ENCODE measurements around the gene SLAMF9.

The SLAMF9 gene

DNA sequence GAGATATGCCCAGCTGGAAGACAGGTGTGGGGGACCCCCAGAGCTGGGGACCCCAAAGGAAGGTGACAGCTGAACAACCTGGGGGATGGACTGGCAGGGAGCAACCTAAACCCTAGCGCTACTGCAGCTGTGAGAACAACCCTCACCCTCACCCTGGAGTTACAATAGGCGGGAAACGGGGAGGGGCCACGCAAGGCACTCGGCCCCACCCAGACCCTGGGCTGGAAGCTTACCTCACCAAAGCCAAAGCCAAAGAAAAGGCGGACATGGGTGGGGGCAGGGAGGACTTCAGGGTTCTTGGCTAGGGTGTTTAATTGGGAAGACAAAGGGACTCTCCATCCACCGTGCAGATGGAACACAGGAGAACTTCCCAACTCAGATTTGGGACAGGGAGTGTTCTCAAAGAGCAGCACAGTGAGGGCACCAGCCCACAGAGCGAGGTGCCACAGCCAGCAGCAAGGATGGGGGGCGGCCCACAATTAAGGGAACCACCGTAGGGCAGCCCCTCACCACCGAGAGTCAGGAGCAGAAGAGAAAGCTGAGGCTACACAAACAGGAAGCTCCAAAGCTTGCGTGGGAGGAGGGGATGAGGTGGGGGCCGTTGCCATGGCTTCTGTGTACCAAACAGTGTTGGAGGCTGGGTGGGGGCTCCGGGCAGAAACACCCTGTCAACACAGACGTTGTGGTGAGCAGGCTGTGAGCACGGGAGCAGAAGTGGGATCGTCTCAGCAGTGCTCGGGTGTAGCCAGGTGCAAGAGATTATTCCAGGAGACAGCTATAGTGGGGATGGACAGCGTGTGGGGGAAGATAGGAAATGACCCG is 30.6 kb downstream of the SLAMF9 start:
- H3K9me3 ChIP-seq (ENCODE audit: control insufficient read depth in 1 of 2, low read length in 2 of 2) = no peaks in the 10 kb centered on the region

DNA sequence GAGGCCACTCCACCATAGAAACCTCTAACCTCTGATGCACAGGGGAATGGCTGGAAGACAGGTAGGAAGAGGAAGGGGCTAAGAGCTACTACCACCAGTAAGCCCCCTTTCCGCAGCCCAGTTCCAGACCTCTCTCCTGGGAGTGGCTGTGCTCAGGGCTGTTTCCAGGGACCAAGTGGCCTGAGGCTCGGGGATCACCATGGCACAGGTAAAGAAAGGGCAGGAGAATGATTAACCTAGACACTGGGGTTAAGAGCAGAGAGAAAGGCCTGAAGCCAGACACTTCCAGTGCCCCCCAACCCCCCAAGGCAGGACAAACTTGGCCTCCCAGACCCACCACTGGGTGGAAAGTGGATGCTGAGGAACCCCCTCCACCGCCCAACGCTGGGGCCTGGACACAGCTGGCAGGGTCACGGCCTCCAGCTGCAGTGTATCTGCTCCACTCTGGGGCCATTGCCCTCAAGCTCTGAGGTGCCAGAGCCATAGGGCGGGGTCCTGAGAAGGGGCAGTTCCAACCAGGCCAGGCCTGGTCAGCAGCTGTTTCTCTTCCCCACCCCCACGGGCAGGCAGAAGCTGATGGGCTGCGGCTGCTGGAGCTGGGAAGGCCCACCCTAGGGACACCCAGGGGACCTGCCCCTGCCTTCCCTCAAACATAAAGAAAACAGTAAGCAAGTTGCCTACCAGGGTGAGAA is 31.4 kb downstream of the SLAMF9 start:
- peaks cover 32 to 44% of the 10 kb centered on the region in 2 donors for H3K36me3 ChIP-seq (ENCODE audit: control insufficient read depth in 1 of 2, insufficient read depth in 2 of 2, low read length in 2 of 2)
- peak overlapping the region; percentile 77 to 93 for H3K4me3 ChIP-seq (ENCODE audit: low read depth in 1 of 2, low read length in 2 of 2)
- no peaks in the 10 kb centered on the region for H3K9me3 ChIP-seq (ENCODE audit: control insufficient read depth in 1 of 2, low read length in 2 of 2)
- H3K27ac ChIP-seq (ENCODE audit: low read length) = peak overlapping the region; percentile 100
- H3K4me1 ChIP-seq (ENCODE audit: control insufficient read depth in 1 of 2, insufficient read depth in 2 of 2, low read length in 2 of 2) = peaks cover 20 to 56% of the 10 kb centered on the region in 2 donors
- H3K27me3 ChIP-seq (ENCODE audit: low read depth, low read length) = no peaks in the 10 kb centered on the region

More for the DNA sequence above, 30.6 kb downstream of the SLAMF9 start:
- Histone ChIP-seq H3K36me3 (ENCODE audit: control insufficient read depth in 1 of 2, insufficient read depth in 2 of 2, low read length in 2 of 2) (peaks cover 27 to 38% of the 10 kb centered on the region in 2 donors), H3K27ac (ENCODE audit: low read length) (peak overlapping the region; percentile 100), H3K4me1 (ENCODE audit: control insufficient read depth in 1 of 2, insufficient read depth in 2 of 2, low read length in 2 of 2) (peaks cover 20 to 52% of the 10 kb centered on the region in 2 donors), H3K27me3 (ENCODE audit: low read depth, low read length) (no peaks in the 10 kb centered on the region), H3K4me3 (ENCODE audit: low read depth in 1 of 2, low read length in 2 of 2) (peak overlapping the region; percentile 77 to 93)

DNA sequence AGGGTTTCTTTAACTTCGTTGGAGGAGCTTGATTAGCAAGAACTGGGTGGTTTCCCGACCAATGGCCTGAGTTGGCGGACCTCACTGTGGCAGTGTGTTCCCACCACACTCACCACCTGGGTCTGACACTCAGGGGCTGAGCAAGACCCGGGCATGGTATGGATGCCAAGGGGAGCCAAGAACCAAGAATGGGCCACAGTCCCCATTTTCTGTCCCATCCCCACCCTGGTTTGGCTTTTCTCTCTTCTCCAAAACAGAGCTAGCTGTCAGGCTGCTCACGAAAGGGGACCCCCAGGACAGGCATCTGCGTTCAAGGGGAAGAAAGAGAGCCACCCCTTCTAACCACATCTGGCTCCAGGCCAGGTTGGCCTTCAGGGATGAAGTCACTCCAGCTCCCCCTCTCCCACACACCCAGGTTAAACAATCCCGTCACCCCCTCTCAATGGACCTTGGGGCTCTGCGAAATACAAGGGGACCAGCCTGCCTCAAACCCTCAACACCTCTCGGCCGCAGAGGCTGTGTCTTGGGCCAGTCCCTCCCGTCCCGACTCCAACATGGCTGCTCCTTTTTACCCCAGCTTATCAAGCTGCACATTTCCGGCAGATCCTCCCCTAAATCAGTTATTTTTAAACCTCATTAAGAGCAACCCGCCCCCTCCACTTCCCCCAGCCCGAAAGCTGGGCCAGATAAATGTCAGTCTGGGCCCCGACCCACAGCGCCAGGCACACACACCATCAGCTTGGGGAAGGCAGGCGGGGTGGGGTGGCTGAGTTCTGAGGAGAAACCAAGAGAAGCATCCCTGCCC is 32.1 kb downstream of the SLAMF9 start:
- Histone ChIP-seq H3K4me3 (ENCODE audit: low read depth in 1 of 2, low read length in 2 of 2) (peak overlapping the region; percentile 77 to 93), H3K36me3 (ENCODE audit: control insufficient read depth in 1 of 2, insufficient read depth in 2 of 2, low read length in 2 of 2) (peaks cover 37 to 47% of the 10 kb centered on the region in 2 donors), H3K27me3 (ENCODE audit: low read depth, low read length) (no peaks in the 10 kb centered on the region), H3K27ac (ENCODE audit: low read length) (peak overlapping the region; percentile 100), H3K4me1 (ENCODE audit: control insufficient read depth in 1 of 2, insufficient read depth in 2 of 2, low read length in 2 of 2) (peaks cover 20 to 55% of the 10 kb centered on the region in 2 donors), H3K9me3 (ENCODE audit: control insufficient read depth in 1 of 2, low read length in 2 of 2) (no peaks in the 10 kb centered on the region)

DNA sequence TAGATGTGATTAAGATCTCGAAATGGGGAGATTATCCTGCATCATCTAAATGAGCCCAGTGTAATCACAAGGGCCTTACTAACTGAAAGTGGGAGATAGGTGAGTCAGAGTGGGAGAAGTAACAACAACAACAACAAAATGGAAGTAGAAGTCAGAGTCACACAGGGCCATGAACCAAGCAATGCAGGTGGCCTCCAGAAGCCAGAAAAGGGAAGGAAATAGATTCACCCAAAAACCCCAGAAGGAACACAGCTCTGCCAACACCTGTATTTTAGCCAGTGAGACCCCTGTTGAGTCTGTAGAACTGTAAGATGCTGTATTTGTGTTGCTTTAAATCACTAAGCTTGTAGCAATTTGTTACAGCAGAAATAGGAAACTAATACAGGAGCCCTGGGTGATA is 32.8 kb downstream of the SLAMF9 start:
- no peaks in the 10 kb centered on the region for H3K9me3 ChIP-seq (ENCODE audit: control insufficient read depth in 1 of 2, low read length in 2 of 2)
- H3K27ac ChIP-seq (ENCODE audit: low read length) = peak overlapping the region; percentile 100
- no peaks in the 10 kb centered on the region for H3K27me3 ChIP-seq (ENCODE audit: low read depth, low read length)
- peak overlapping the region in 1 of 2 donors; percentile 93 for H3K4me3 ChIP-seq (ENCODE audit: low read depth in 1 of 2, low read length in 2 of 2)
- peaks cover 24 to 53% of the 10 kb centered on the region in 2 donors for H3K4me1 ChIP-seq (ENCODE audit: control insufficient read depth in 1 of 2, insufficient read depth in 2 of 2, low read length in 2 of 2)
- peaks cover 37 to 50% of the 10 kb centered on the region in 2 donors for H3K36me3 ChIP-seq (ENCODE audit: control insufficient read depth in 1 of 2, insufficient read depth in 2 of 2, low read length in 2 of 2)

DNA sequence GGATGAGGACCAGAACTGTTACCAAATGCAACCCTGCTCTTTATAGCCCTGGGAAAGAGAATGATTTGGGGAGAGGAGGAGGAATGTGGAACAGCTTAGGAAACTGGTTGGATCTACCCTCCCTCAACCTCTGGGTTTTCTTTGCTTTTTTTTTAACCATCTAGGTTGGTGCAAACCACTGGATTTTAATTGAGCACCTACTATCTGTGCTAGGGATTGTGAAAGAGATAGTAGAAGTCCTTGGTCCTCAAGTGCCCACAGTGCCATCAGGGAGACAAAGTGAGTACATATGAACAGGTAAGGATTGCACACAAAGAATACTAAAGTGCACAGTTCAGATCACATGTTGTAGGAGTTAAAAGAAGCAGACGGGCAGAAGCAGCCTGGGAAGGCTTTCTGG is 33.4 kb downstream of the SLAMF9 start:
- Histone ChIP-seq H3K36me3 (ENCODE audit: control insufficient read depth in 1 of 2, insufficient read depth in 2 of 2, low read length in 2 of 2) (peaks cover 37 to 50% of the 10 kb centered on the region in 2 donors), H3K9me3 (ENCODE audit: control insufficient read depth in 1 of 2, low read length in 2 of 2) (no peaks in the 10 kb centered on the region), H3K4me3 (ENCODE audit: low read depth in 1 of 2, low read length in 2 of 2) (no peak overlapping the region), H3K27me3 (ENCODE audit: low read depth, low read length) (no peaks in the 10 kb centered on the region), H3K27ac (ENCODE audit: low read length) (no peak overlapping the region), H3K4me1 (ENCODE audit: control insufficient read depth in 1 of 2, insufficient read depth in 2 of 2, low read length in 2 of 2) (peaks cover 20 to 51% of the 10 kb centered on the region in 2 donors)

DNA sequence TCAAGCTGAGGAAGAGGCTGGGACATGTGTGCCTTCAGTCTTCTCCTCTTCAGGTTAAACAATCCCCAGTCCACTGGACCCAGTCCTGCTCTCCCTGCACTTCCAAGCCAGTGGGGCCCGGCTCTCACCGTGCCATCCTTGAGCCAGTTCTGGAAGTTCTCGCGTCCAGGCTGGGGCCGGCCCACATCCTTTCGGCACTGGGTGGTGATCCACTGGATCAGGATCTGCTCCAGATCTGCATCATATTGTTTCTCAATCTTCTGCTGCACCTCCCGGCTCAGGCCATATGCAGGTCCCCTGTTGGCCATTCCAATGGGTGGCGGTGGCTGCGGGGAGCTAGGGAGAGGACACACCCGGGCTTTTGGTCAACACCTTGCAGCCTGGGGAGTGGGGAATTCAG is 33.8 kb downstream of the SLAMF9 start:
- Histone ChIP-seq H3K27ac (ENCODE audit: low read length) (no peak overlapping the region), H3K9me3 (ENCODE audit: control insufficient read depth in 1 of 2, low read length in 2 of 2) (no peaks in the 10 kb centered on the region), H3K4me3 (ENCODE audit: low read depth in 1 of 2, low read length in 2 of 2) (no peak overlapping the region), H3K4me1 (ENCODE audit: control insufficient read depth in 1 of 2, insufficient read depth in 2 of 2, low read length in 2 of 2) (peaks cover 20 to 51% of the 10 kb centered on the region in 2 donors), H3K27me3 (ENCODE audit: low read depth, low read length) (no peaks in the 10 kb centered on the region), H3K36me3 (ENCODE audit: control insufficient read depth in 1 of 2, insufficient read depth in 2 of 2, low read length in 2 of 2) (peaks cover 37 to 49% of the 10 kb centered on the region in 2 donors)

DNA sequence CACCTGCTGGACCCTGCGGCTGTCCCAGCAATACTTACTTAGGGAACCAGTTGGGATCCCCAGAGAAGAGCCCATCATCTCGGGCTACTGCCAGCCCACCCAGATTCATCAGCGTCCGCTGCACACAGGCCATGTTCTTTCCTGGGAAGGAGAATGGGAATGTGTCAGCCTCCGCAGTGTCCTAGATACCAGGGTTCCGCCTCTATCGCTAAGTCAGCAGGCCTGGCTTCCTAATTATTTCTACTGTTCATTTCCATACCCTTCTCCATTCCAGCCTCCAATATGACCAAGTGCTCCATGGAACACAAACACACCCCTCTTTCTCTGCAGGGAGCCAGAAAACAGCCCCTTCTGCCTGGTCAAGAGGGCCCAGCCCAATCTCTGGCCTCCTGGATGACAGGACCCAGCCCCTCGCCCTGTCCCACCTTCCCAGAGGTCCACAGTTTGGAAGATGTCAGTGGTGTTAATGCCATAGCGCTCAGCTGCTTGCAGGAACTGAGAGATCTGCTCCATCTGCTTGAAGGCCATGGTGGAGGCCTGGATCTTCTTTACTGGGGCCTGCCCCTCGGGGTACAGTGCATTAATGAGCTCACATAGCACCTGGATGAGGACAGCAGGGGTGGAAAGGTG is 34.7 kb downstream of the SLAMF9 start:
- H3K27me3 ChIP-seq (ENCODE audit: low read depth, low read length) = no peaks in the 10 kb centered on the region
- no peaks in the 10 kb centered on the region for H3K9me3 ChIP-seq (ENCODE audit: control insufficient read depth in 1 of 2, low read length in 2 of 2)
- no peak overlapping the region for H3K4me3 ChIP-seq (ENCODE audit: low read depth in 1 of 2, low read length in 2 of 2)
- peaks cover 20 to 51% of the 10 kb centered on the region in 2 donors for H3K4me1 ChIP-seq (ENCODE audit: control insufficient read depth in 1 of 2, insufficient read depth in 2 of 2, low read length in 2 of 2)
- H3K36me3 ChIP-seq (ENCODE audit: control insufficient read depth in 1 of 2, insufficient read depth in 2 of 2, low read length in 2 of 2) = peaks cover 37 to 42% of the 10 kb centered on the region in 2 donors
- H3K27ac ChIP-seq (ENCODE audit: low read length) = no peak overlapping the region

DNA sequence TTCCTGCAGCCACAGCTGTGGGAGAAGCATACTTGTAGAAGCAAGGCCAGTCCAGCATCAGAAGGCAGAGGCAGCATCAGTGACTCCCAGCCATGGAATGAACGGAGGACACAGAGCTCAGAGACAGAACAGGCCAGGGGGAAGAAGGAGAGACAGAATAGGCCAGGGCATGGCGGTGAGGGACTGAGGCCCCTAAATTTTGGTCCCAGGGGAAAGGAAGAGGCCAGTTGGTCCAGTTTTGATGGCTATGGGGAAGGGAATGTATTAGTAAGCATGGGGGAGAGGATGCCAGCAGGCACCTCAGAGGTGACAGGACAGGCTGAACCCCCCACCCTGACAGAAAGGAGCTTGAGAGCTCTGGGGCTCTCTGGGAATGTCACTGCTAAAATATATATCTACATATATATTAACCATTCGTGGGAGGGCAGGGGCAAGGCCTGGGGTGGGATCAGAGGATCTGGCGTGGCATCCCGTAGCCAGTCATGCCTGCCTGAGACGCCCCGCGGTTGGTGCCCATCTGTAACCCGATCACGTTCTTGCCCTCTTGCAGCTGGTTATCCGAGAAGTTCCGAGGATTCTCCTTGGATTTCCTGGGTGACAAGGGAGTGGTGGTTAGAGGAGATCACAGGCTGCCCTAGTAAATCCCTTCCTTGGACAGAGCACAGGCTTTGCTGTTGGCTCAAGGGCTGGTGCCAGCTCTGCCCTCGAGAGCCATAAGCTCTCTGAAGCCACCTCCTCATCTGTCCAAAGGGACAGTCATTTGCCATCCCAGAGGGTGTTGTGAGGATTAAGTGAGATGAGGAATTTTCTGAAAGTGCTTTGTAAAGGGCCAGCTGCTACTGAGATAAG is 35.5 kb downstream of the SLAMF9 start:
- peaks cover 36 to 37% of the 10 kb centered on the region in 2 donors for H3K36me3 ChIP-seq (ENCODE audit: control insufficient read depth in 1 of 2, insufficient read depth in 2 of 2, low read length in 2 of 2)
- no peaks in the 10 kb centered on the region for H3K27me3 ChIP-seq (ENCODE audit: low read depth, low read length)
- H3K4me3 ChIP-seq (ENCODE audit: low read depth in 1 of 2, low read length in 2 of 2) = no peak overlapping the region
- peaks cover 20 to 51% of the 10 kb centered on the region in 2 donors for H3K4me1 ChIP-seq (ENCODE audit: control insufficient read depth in 1 of 2, insufficient read depth in 2 of 2, low read length in 2 of 2)
- H3K9me3 ChIP-seq (ENCODE audit: control insufficient read depth in 1 of 2, low read length in 2 of 2) = no peaks in the 10 kb centered on the region
- no peak overlapping the region for H3K27ac ChIP-seq (ENCODE audit: low read length)

DNA sequence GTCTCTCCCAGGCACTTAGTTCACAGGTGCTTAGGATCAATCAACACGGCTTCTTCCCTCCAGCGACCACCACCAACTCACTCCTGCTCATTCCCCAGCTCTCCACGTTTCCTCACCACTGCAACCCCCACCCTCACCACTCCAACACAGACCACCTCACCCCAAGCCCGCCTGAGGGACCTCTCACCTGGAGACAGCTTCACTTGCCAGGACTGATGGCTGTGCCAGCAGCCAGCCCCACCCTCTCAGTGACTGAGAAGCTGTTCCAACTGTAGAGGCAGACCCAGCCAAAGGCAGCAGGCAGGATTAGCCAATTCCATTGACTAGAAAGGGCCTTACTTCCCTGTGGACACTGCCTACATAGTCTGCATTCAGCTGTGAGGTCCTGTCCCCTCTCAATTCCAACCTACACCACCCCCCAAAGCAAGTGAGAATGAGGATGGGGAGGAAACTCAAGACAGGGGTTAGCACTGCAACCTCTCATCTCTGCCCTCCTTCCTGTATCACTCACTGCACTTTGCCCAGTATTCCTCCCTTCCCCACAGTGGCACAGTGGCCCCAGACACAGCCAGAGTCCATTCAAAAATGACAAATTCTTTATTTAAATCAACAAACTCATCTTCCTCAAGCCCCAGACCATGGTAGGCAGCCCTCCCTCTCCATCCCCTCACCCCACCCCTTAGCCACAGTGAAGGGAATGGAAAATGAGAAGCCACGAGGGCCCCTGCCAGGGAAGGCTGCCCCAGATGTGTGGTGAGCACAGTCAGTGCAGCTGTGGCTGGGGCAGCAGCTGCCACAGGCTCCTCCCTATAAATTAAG is 36.3 kb downstream of the SLAMF9 start:
- Histone ChIP-seq H3K27ac (ENCODE audit: low read length) (no peak overlapping the region), H3K9me3 (ENCODE audit: control insufficient read depth in 1 of 2, low read length in 2 of 2) (no peaks in the 10 kb centered on the region), H3K4me3 (ENCODE audit: low read depth in 1 of 2, low read length in 2 of 2) (no peak overlapping the region), H3K36me3 (ENCODE audit: control insufficient read depth in 1 of 2, insufficient read depth in 2 of 2, low read length in 2 of 2) (peaks cover 36 to 37% of the 10 kb centered on the region in 2 donors), H3K27me3 (ENCODE audit: low read depth, low read length) (no peaks in the 10 kb centered on the region), H3K4me1 (ENCODE audit: control insufficient read depth in 1 of 2, insufficient read depth in 2 of 2, low read length in 2 of 2) (peaks cover 20 to 49% of the 10 kb centered on the region in 2 donors)
